Large intestine (tissue), 3 donors: ENCODE measurements around the gene PRCC. TPM values are rescaled to one million over a fixed set of nuclear protein-coding genes. Genes with fewer than 3 reads are reported as not detected.

ENCODE experiments used
- DNase-seq, 2 donors: peaks; one replicate each; pipeline versions ENCODE4 v3.0.0 to v3.0.0-alpha.2; 2013
- H3K27ac ChIP-seq: one replicate; pipeline ENCODE4 v1.5.1; 2013; ENCODE audit warnings: low read length
- H3K27me3 ChIP-seq: 2 replicates; pipeline ENCODE4 v1.6.1; 2013; ENCODE audit warnings: low read length; ENCODE audit not compliant: control insufficient read depth, insufficient read depth
- H3K36me3 ChIP-seq: 2 replicates; pipeline ENCODE4 v1.6.1; 2013; ENCODE audit warnings: low read length; ENCODE audit not compliant: control insufficient read depth, insufficient read depth
- H3K4me1 ChIP-seq: one replicate; pipeline ENCODE4 v1.6.1; 2013; ENCODE audit warnings: low read length; ENCODE audit not compliant: control insufficient read depth, insufficient read depth
- H3K4me3 ChIP-seq: one replicate; pipeline ENCODE4 v1.5.1; 2013; ENCODE audit warnings: low read length
- H3K9me3 ChIP-seq: one replicate; pipeline ENCODE4 v1.6.1; 2013; ENCODE audit warnings: mild to moderate bottlenecking, low read depth, low read length, moderate library complexity; ENCODE audit not compliant: control insufficient read depth
- WGBS: methylation state at CpG from one replicate; pipeline ENCODE4 v1.1.5; 2013; ENCODE audit warnings: low lambda C conversion rate; ENCODE audit not compliant: insufficient coverage; 5-methylcytosine and 5-hydroxymethylcytosine counted together
- polyA plus RNA-seq: library from polyadenylated mRNA; unstranded; fragments of 120-200 nt; gene quantifications from one replicate; pipeline ENCODE4 v1.2.1, GENCODE V29; 2013

Gene PRCC
- polyA plus RNA-seq, 1 donor: 61.3 TPM

DNA sequence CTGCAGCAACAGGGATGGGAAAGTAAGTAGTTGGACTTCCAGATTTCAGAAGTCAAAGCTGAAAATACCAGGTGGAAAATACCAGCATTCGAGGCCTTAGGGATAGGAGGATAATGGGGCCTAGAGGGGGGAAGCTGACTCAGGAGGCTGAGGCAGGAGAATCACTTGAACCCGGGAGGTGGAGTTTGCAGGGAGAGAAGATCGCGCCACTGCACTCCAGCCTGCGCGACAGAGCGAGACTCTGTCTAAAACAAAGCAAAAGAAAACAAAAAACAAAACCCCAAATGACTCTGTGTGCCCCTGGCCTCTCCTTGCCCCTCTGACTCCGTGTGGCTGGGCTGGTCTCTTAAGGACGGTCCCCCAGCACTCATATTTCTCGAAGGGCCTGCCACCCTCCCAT, 46.0 kb downstream of the PRCC start:
- no CpG with 5 or more reads among the region's 10 CpGs for WGBS
- peaks cover 14% of the 10 kb centered on the region for H3K4me1 ChIP-seq
- peak overlapping the region; percentile 41 for H3K4me3 ChIP-seq
- peaks cover 3% of the 10 kb centered on the region for H3K9me3 ChIP-seq
- H3K36me3 ChIP-seq: no peaks in the 10 kb centered on the region
- no peak for DNase-seq
- H3K27me3 ChIP-seq: peaks cover 17% of the 10 kb centered on the region
- no peak overlapping the region for H3K27ac ChIP-seq

DNA sequence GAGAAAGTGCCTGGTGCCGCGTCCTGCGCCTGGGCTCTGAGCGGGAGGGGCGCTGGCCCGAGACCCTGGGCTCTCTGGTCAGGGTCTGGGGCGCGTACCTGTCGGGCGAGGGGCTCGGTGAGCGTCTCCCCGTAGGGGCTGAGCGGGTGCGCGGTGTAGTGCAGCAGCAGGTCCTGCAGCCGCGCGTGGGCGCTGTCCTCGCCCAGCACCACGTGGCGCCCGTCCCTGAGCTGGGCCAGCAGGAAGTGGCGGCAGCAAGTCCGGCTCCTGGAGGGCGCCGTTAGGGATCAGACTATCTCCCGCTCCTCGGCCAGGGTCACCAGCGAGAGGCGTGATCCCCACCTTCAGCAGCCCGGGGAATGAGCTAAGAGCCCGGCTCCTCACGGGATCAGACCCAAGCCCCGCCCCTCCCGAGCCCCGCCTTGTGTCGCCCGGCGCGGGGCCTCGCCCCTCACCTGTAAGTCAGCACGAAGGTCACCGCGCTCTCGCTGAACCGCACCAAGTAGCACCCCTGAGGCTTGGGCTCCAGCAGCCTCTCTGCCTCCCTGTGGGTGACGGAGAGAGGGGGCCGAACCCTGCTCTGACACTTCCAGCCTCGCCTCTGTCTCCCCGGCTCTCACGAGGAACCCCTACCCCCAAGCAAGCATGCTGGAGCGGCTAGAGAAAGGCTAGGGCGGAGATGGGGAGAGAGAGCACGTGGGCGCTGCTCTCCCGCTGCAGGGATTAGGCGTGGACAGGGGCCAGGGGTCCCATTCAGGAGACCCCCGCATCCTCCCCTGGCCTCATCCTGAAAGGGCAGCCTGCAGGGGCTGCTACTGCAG, 46.6 kb downstream of the PRCC start:
- peaks cover 3% of the 10 kb centered on the region for H3K9me3 ChIP-seq
- no CpG with 5 or more reads among the region's 60 CpGs for WGBS
- no peak overlapping the region for H3K27ac ChIP-seq
- H3K27me3 ChIP-seq: peaks cover 17% of the 10 kb centered on the region
- peak overlapping the region; percentile 41 for H3K4me3 ChIP-seq
- H3K36me3 ChIP-seq: no peaks in the 10 kb centered on the region
- H3K4me1 ChIP-seq: peaks cover 14% of the 10 kb centered on the region
- peak; percentile 82 to 91 for DNase-seq

DNA sequence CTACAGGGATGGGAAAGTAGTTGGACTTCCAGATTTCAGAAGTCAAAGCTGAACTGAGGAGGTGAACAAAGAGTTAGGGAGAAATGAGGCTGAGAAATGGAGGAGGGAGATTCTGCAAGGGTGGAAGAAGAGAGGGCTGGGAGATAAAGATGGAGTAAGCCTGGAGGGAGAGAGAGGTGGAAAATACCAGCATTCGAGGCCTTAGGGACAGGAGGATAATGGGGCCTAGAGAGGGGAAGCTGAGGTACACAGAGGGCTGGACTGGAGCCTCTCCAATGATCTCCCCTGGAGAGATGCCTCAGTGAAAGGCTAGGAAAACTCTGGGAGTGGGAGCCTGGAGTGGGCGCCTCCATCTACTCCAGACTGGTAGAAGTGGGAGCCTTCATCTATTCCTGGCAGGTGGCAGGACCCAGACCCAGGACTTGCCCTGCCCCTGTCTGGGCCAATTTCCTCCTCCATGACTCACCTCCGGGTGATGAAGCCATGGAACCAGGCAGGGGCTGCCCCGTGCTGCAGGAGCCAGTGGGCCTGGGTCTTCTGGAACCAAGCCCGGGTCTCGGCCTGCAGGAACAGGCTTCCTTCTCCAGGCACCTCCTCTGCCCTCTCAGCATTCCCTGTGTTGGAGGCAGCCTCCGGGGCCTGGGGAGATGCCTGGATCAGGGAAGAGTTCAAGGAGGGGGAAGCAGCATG, 47.4 kb downstream of the PRCC start:
- peaks cover 14% of the 10 kb centered on the region for H3K4me1 ChIP-seq
- H3K4me3 ChIP-seq: no peak overlapping the region
- H3K27me3 ChIP-seq: peaks cover 17% of the 10 kb centered on the region
- no peaks in the 10 kb centered on the region for H3K36me3 ChIP-seq
- DNase-seq: no peak
- no peak overlapping the region for H3K27ac ChIP-seq
- no CpG with 5 or more reads among the region's 7 CpGs for WGBS
- peaks cover 3% of the 10 kb centered on the region for H3K9me3 ChIP-seq

GRCh38 chr1:156815307-156815826, 48.0 kb downstream of the PRCC start:
- no CpG with 5 or more reads among the region's 5 CpGs for WGBS
- no peaks in the 10 kb centered on the region for H3K36me3 ChIP-seq
- no peak overlapping the region for H3K27ac ChIP-seq
- no peak overlapping the region for H3K4me3 ChIP-seq
- H3K4me1 ChIP-seq: peaks cover 14% of the 10 kb centered on the region
- peak in 1 of 2 donors; percentile 39 for DNase-seq
- H3K9me3 ChIP-seq: peaks cover 3% of the 10 kb centered on the region
- peaks cover 17% of the 10 kb centered on the region for H3K27me3 ChIP-seq

DNA sequence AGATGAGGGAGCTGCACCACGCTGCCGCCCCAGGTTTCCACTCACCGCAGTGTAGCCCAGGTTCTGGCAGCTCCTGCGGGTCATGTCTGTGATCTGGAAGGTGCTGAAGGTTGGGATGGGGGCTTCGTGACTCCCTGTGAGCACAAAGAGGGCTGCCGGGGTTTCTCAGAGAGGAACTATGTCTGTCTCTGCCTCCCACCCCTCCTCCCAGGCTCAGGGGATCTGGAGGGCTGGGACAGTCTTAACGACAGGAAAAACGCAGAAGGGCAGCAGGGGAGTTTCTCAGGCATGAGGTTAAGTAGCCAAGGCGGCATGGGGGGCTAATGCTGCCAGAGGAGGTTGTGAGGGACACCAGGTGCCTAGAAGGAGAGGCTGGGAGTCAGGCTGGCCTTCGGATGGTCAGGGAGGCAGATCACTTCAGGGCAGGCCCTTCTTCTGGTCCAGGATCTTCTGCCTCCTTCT, 48.7 kb downstream of the PRCC start:
- peaks cover 18% of the 10 kb centered on the region for H3K27me3 ChIP-seq
- H3K27ac ChIP-seq: no peak overlapping the region
- no peak for DNase-seq
- peaks cover 3% of the 10 kb centered on the region for H3K9me3 ChIP-seq
- WGBS: no CpG with 5 or more reads among the region's 10 CpGs
- H3K4me3 ChIP-seq: no peak overlapping the region
- no peaks in the 10 kb centered on the region for H3K36me3 ChIP-seq
- H3K4me1 ChIP-seq: peaks cover 14% of the 10 kb centered on the region

DNA sequence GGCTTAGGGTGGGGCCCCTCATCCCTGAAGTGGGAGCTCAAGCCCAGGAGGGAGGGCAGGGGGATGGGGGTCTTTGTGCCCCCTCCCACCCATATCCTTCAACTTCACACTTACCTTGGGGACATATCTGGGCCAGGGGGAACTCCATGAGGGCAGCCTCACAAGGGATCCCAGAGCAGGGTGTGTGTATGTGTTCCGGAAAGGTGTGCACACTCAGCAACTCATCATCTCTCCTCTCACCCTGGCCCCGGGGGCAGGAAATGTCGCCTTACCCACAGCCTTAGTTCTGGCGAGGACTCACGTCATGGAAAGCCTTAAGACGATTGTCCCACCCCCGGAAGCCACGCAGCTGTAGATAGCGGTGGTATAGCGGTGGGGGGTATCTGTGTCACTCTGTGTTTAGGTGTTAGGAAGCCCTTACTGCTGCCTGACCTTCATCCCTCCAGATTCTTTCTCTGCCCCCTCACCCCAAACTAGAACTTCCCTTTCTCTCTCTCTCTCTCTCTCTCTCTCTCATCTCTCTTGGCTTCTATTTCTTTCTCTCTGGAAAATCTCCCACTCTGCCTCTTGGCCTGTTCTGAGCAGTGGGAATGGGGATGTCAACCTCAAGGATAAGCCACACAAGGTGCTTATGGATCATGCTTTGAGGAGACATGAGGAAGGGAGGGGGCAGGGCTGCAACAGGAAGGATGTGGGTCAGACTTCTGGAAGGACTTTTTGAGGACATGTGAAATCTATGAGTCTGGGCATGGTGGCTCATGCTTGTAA, 49.4 kb downstream of the PRCC start, which contains the start of gene SH2D2A:
Gene SH2D2A (minus strand): TSS at position 288 of the 768 bp plus-strand sequence. CDS start 140 bp downstream, at position 148.
- Histone ChIP-seq H3K4me1 (peaks cover 14% of the 10 kb centered on the region), H3K27ac (no peak within 1 kb of the TSS), H3K4me3 (no peak within 1 kb of the TSS), H3K9me3 (peaks cover 3% of the 10 kb centered on the region), H3K27me3 (peaks cover 26% of the 10 kb centered on the region), H3K36me3 (no peaks in the 10 kb centered on the region)
- DNase-seq: peak; percentile 46 to 47
- no CpG with 5 or more reads among the region's 10 CpGs for WGBS

DNA sequence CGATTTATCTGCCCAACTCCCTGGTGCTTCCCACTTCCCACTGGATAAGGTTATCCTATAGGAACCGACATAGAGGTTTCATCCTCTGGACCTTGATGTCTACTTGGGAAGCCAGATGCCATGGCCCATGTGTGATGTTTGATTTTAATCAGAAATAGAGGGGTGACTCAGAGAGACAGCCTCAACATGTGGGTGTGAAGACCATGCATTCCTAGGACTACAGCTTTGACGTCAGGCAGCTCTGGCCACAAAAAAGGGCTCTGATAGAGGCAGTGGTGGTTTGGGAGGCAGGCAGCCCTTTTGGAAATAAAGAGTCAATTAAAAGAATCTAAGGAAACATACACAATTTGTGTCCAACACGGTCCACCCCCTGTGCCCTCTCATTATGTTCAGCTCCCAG, 54.5 kb downstream of the PRCC start:
- no peak for DNase-seq
- H3K36me3 ChIP-seq: no peaks in the 10 kb centered on the region
- peaks cover 30% of the 10 kb centered on the region for H3K27me3 ChIP-seq
- H3K9me3 ChIP-seq: no peaks in the 10 kb centered on the region
- no peak overlapping the region for H3K4me3 ChIP-seq
- H3K27ac ChIP-seq: no peak overlapping the region
- H3K4me1 ChIP-seq: no peaks in the 10 kb centered on the region
- no CpG with 5 or more reads among the region's 4 CpGs for WGBS

DNA sequence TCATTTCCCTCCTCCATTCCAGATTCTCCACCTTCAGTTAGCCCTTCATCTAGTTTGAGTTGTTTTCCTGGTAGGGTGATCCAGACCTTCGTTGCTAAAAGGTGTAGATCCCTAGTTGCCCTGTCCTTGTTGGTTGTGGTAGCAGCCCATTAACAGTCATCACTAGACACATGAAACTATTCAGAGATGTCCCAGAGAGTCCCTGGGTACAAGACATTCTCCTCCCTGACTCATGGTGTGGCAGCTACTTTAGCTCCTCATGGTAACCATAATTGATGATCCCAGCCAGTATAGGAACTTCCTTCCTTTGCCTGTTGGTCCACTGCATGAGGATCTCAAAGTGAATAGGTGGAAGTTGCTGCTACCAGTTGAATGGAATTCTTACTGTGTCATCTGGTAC, 55.3 kb downstream of the PRCC start:
- WGBS: no CpG with 5 or more reads among the region's 1 CpG

DNA sequence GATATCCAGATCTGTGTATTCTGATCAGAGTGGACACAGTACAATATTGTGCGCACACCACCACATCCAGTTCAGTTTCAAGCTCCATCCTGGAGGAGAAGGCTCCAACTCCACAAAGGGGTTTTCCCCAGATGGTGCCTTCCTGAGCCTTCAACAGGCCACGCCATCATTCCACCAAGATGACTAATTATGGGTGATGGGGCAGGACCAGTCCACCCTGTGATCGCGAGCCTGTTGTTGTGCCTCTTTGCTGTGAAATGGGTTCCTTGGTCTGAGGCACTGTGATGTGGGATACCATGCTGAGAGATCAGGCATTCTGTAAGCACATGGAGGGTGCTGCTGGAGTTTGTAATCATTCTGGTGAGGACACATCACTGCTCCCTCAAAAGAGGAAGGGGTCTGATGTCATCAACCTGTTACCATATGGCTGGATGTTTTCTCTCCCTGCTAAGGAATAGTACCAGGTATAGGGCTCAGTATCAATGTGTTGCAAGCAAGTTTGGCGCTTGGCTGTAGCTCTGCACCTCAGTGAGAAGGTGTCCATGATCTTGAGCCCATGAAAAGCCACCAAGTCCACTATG, 56.0 kb downstream of the PRCC start:
- H3K4me3 ChIP-seq: no peak overlapping the region
- no CpG with 5 or more reads among the region's 5 CpGs for WGBS
- H3K9me3 ChIP-seq: no peaks in the 10 kb centered on the region
- peaks cover 30% of the 10 kb centered on the region for H3K27me3 ChIP-seq
- H3K4me1 ChIP-seq: no peaks in the 10 kb centered on the region
- no peaks in the 10 kb centered on the region for H3K36me3 ChIP-seq
- DNase-seq: no peak
- no peak overlapping the region for H3K27ac ChIP-seq

More for the DNA sequence above, 55.3 kb downstream of the PRCC start:
- Histone ChIP-seq H3K27ac (no peak overlapping the region), H3K36me3 (no peaks in the 10 kb centered on the region), H3K27me3 (peaks cover 30% of the 10 kb centered on the region), H3K9me3 (no peaks in the 10 kb centered on the region), H3K4me1 (no peaks in the 10 kb centered on the region), H3K4me3 (no peak overlapping the region)
- DNase-seq: no peak
